Subcutaneous adipose tissue (tissue), 4 donors: ENCODE results near the gene NR6A1. TPM values are rescaled to one million over a fixed set of nuclear protein-coding genes. Genes with fewer than 3 reads are reported as not detected.

ENCODE experiments used
- total RNA-seq, 4 donors: library from RNA; depleted of rRNA; stranded (reverse); fragments of >200 nt; gene quantifications; one replicate each; pipeline ENCODE4 v1.1.0, GENCODE V29; 2016
- TF ChIP-seq, protein P1 (sequence below): fragments of 450-650 bp; IDR thresholded peaks from one replicate; pipeline ENCODE4 v1.5.1; 2016; ENCODE audit warnings: low read depth, mild to moderate bottlenecking, control low read depth, antibody characterized with exemption, moderate library complexity

NR6A1 gene
- total RNA-seq, 4 donors from 2014 or later: 0.65 to 4.4 (median 1.6) TPM

DNA sequence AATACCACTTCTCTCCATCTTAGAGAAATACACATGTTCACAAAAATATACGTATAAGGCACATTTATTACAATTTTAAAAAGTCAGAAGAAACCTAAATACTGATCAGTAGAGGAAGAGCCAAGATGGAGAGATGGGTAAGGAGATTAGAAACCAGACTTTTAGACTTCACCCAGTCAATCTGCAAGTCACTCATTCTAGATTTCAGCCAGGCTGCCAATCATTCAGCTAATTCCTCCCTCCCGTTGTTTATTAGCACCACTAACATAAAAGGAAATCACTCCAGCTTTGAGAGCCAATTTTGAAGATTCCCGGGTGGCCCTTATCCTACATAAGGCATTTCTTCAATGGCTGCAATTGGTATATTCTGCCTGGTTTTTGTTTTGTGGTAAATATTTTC is 154.2 kb downstream of the NR6A1 start:
- TF ChIP-seq, protein P1, sequence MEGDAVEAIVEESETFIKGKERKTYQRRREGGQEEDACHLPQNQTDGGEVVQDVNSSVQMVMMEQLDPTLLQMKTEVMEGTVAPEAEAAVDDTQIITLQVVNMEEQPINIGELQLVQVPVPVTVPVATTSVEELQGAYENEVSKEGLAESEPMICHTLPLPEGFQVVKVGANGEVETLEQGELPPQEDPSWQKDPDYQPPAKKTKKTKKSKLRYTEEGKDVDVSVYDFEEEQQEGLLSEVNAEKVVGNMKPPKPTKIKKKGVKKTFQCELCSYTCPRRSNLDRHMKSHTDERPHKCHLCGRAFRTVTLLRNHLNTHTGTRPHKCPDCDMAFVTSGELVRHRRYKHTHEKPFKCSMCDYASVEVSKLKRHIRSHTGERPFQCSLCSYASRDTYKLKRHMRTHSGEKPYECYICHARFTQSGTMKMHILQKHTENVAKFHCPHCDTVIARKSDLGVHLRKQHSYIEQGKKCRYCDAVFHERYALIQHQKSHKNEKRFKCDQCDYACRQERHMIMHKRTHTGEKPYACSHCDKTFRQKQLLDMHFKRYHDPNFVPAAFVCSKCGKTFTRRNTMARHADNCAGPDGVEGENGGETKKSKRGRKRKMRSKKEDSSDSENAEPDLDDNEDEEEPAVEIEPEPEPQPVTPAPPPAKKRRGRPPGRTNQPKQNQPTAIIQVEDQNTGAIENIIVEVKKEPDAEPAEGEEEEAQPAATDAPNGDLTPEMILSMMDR: no peak

DNA sequence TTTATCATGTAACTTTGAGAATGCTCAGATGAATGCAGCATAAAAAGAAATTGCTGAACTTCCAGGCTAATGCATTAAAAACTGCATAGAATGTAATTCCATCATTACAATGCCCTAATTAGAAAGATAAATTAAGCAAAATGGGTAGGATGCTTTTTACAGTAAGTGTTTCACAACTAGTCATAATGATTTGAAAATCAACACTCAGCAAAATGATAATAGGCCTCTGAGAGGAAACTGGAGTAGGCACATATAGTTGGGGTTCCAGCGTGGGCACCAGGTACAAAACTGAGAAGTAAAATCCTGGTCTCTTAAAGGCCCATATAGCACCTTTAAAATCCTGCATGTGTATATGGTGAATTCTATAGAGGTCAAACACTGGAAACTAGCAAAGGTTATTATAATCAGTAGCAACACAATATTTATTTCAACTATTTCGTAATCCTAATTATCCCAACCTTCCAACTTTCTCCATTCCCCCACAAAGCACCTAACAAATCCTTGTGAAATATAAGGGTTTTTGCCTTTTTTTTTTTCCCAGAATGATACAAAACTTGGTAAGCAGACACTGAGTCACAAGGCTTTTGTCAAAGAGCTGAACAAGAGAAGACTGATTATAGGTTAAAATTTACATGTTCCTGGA is 155.9 kb downstream of the NR6A1 start:
- TF ChIP-seq, protein P1: no peak

DNA sequence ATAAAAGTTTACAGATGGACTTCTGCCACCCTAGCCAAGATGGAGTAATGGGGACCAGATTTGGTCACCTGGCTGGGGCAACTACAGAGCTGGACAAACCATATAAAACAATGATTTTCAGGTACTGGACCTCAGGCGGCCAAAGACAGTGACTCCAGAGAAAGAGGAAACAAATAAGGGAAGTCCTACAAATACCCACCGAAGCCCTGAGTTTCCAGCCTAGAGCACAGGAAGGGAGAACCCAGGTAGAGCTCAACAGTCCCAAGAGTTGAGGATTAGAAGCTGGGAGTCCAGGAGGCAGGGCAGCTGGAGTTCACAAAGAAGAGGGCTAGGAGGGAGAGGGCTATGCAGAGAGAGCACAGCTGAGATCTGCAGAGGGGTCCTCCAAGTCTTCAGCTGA is 157.3 kb downstream of the NR6A1 start:
- TF ChIP-seq, protein P1: no peak

DNA sequence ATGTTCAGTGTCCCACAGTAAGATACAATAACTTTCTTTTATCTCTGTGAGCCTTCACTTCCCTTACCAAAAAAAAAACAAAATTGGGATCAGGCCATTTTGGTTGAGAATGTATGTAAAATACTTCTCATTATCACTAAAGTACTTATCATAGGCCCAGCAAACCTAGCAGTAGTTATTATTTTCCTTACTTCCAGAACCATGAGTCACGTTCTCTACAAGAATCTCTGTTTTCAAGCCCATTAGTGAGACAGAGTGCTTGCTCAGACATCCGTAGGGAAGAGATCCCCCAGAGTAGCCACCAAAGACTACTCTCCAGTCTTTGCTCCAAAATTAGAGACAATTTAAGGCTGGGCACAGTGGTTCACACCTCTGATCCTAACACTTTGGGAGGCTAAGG is 160.0 kb downstream of the NR6A1 start:
- TF ChIP-seq, protein P1: no peak

DNA sequence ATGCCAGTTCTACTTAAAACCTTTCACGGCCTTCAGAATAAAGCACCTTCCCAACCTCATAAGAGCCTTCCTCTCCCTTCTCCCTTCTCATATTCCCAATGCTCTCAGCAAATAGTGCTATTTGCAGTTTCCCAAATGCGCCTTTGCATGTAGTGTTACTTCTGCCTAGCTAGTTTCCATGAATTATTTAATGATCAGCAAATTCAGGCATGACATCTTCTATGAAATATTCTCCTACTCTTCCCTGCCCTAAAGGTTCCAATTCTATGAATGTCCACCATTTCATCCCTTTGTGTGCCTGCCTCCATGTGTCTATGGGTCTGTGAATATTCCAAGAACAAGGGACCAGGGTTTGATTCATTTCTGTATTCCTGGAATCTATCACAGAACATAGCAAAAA is 165.1 kb downstream of the NR6A1 start:
- TF ChIP-seq, protein P1: no peak

DNA sequence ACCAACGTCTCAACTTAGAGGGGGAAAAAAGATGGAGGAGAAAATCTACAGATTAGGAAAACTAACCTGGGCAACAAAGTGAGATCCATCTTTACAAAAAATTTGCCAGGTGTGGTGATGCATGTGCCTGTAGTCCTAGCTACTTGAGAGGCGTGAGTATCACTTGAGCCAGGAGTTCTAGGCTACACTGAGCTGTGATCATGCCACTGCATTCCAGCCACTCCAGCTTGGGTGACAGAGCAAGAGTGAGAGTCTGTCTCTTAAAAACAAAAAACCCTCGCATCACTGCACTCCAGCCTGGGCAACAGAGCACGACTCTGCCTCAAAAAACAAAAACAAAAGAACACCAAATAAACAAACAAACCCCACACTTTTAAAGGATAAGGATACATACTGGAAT is 165.9 kb downstream of the NR6A1 start:
- TF ChIP-seq, protein P1: no peak

DNA sequence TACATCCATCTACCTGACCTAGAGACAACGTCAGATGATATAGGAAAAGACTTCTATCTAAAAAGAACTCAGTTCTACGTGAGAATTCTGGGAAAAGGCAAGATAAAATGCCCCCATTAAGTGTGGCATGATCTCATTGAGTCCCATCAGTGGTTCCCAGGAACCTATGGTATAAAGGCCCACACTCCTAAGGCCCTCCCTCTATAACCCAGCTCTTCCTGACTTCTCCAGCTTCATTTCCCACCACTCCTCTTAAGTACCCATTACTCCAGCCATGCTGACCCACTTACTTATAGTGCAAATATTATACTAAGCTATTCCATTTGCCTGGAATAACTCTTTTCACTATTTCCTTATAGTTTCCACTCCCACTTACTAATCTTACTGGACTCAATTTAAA is 168.5 kb downstream of the NR6A1 start:
- TF ChIP-seq, protein P1: no peak
